H1 (cell line): ENCODE measurements around the gene WSCD1. TPM values are rescaled to one million over a fixed set of nuclear protein-coding genes. Genes with fewer than 3 reads are reported as not detected.

Experiments
- CTCF ChIA-PET: fragments of 300-600 bp; sonication (Branson Sonifier 250); formaldehyde crosslinking; loops from one replicate; lab custom pipeline; 2021; ENCODE audit not compliant: partially characterized antibody; lab: Charles Lee
- POLR2A ChIA-PET: fragments of 300-600 bp; sonication (Branson Sonifier 250); formaldehyde crosslinking; loops from one replicate; lab custom pipeline; 2021; ENCODE audit warnings: inconsistent platforms; ENCODE audit not compliant: partially characterized antibody; lab: Charles Lee
- DNase-seq, 2 experiments: peaks; one replicate each; pipeline versions ENCODE4 v3.0.0 to v3.0.0-alpha.2; 2010 to 2022; ENCODE audit warnings: low spot score in 2 of 2, low read depth in 1 of 2, mixed read lengths in 1 of 2
- FAIRE-seq: peaks from 2 replicates; lab custom pipeline; 2011; peaks lifted over from hg19 to GRCh38; lab: Jason Lieb, UNC
- H2AFZ ChIP-seq: 2 replicates; pipeline ENCODE4 v1.8.1; 2012; ENCODE audit warnings: low read length, inconsistent platforms
- H2AK5ac ChIP-seq: 2 replicates; pipeline ENCODE4 v1.6.1; 2013; ENCODE audit warnings: low read depth, low read length
- H2BK120ac ChIP-seq: replicated peaks from 2 replicates; pipeline ENCODE3; 2013; ENCODE audit warnings: low read depth, low read length, inconsistent platforms
- H2BK12ac ChIP-seq: 2 replicates; pipeline ENCODE4 v1.6.1; 2013; ENCODE audit warnings: low read depth, low read length
- H2BK15ac ChIP-seq: 2 replicates; pipeline ENCODE4 v1.6.1; 2013; ENCODE audit warnings: low read length
- H2BK20ac ChIP-seq: 2 replicates; pipeline ENCODE4 v1.6.1; 2013; ENCODE audit warnings: low read length
- H2BK5ac ChIP-seq: 2 replicates; pipeline ENCODE4 v1.6.1; 2013; ENCODE audit warnings: low read depth, low read length
- H3K14ac ChIP-seq: 2 replicates; pipeline ENCODE4 v1.6.1; 2013; ENCODE audit warnings: inconsistent platforms; ENCODE audit not compliant: insufficient read length
- H3K18ac ChIP-seq: 2 replicates; pipeline ENCODE4 v1.6.1; 2013; ENCODE audit warnings: low read length; ENCODE audit errors: extremely low read depth
- H3K23ac ChIP-seq: 2 replicates; pipeline ENCODE4 v1.6.1; 2013; ENCODE audit warnings: inconsistent platforms; ENCODE audit not compliant: insufficient read length
- H3K23me2 ChIP-seq: 2 replicates; pipeline ENCODE4 v1.6.1; 2013; ENCODE audit warnings: low read depth, low read length
- H3K27ac ChIP-seq: 2 replicates; pipeline ENCODE4 v1.6.1; 2011; ENCODE audit warnings: low read depth, low read length, inconsistent platforms
- H3K27me3 ChIP-seq, 4 experiments: replicated peaks in 1 of 4; 1 replicate in 1 of 4; 2 replicates in 3 of 4; pipeline versions ENCODE4 v1.6.1 to v1.8.1; 2011 to 2013; ENCODE audit warnings: low read length in 3 of 4, mild to moderate bottlenecking in 3 of 4, inconsistent platforms in 2 of 4, mixed read lengths in 2 of 4, moderate library complexity in 1 of 4; ENCODE audit not compliant: control insufficient read depth in 3 of 4, insufficient read depth in 3 of 4; ENCODE audit errors: extremely low read depth in 1 of 4
- H3K36me3 ChIP-seq, 4 experiments: 2 replicates each; pipeline versions ENCODE4 v1.6.1 to v1.8.1; 2011 to 2013; ENCODE audit warnings: mild to moderate bottlenecking in 4 of 4, low read length in 3 of 4, moderate library complexity in 2 of 4, control low read depth in 1 of 4, inconsistent platforms in 1 of 4; ENCODE audit not compliant: insufficient read depth in 4 of 4, control insufficient read depth in 2 of 4
- H3K4ac ChIP-seq: replicated peaks from 2 replicates; pipeline ENCODE3; 2013; ENCODE audit warnings: low read length, low read depth, mixed read lengths, inconsistent platforms; ENCODE audit not compliant: insufficient read length
- H3K4me1 ChIP-seq, 4 experiments: replicated peaks in 1 of 4; 1 replicate in 1 of 4; 2 replicates in 3 of 4; pipeline versions ENCODE4 v1.6.1 to v1.8.1; 2011 to 2013; ENCODE audit warnings: low read length in 3 of 4, inconsistent platforms in 2 of 4, mixed read lengths in 1 of 4; ENCODE audit not compliant: insufficient read depth in 4 of 4, control insufficient read depth in 3 of 4
- H3K4me2 ChIP-seq, 2 experiments: 2 replicates each; pipeline versions ENCODE4 v1.6.1 to v1.8.1; 2011 to 2013; ENCODE audit warnings: low read depth in 2 of 2, low read length in 2 of 2, control low read depth in 1 of 2, inconsistent platforms in 1 of 2, mild to moderate bottlenecking in 1 of 2; ENCODE audit not compliant: insufficient read depth in 1 of 2
- H3K4me3 ChIP-seq, 4 experiments: fragments of 200-600, 300-600 bp in 1 of 4; sonication (generic), shearing (Covaris generic), sonication (Bioruptor Twin) in 1 of 4; 2 replicates each; pipeline versions ENCODE4 v1.5.1 to v1.8.1; 2011 to 2016; ENCODE audit warnings: low read length in 4 of 4, low read depth in 3 of 4, control low read depth in 2 of 4, inconsistent platforms in 2 of 4, mild to moderate bottlenecking in 2 of 4, mixed read lengths in 1 of 4, moderate library complexity in 1 of 4; ENCODE audit not compliant: insufficient read depth in 2 of 4; ENCODE audit errors: extremely low read depth in 1 of 4
- H3K56ac ChIP-seq: replicated peaks from 2 replicates; pipeline ENCODE3; 2013; ENCODE audit warnings: low read depth, mild to moderate bottlenecking, mixed read lengths, low read length, inconsistent platforms; ENCODE audit not compliant: insufficient read length
- H3K79me1 ChIP-seq: 2 replicates; pipeline ENCODE4 v1.6.1; 2013; ENCODE audit warnings: low read depth, low read length, control low read depth
- H3K79me2 ChIP-seq, 2 experiments: 2 replicates each; pipeline versions ENCODE4 v1.6.1 to v1.8.1; 2012 to 2013; ENCODE audit warnings: low read length in 2 of 2, mild to moderate bottlenecking in 2 of 2, inconsistent platforms in 1 of 2; ENCODE audit not compliant: insufficient read depth in 2 of 2, control insufficient read depth in 1 of 2
- H3K9ac ChIP-seq, 4 experiments: replicated peaks in 1 of 4; 1 replicate in 1 of 4; 2 replicates in 3 of 4; pipeline versions ENCODE4 v1.6.1 to v1.8.1; 2011 to 2013; ENCODE audit warnings: low read depth in 3 of 4, low read length in 3 of 4, control low read depth in 2 of 4, mild to moderate bottlenecking in 2 of 4, moderate library complexity in 2 of 4, inconsistent platforms in 1 of 4; ENCODE audit errors: extremely low read depth in 1 of 4
- H3K9me3 ChIP-seq, 2 experiments: 2 replicates each; pipeline versions ENCODE4 v1.6.1 to v1.8.1; 2012 to 2013; ENCODE audit warnings: mild to moderate bottlenecking in 2 of 2, moderate library complexity in 2 of 2, control low read depth in 1 of 2, inconsistent platforms in 1 of 2, low read depth in 1 of 2, low read length in 1 of 2, mixed read lengths in 1 of 2; ENCODE audit not compliant: insufficient read depth in 2 of 2
- H4K20me1 ChIP-seq, 2 experiments: replicated peaks in 1 of 2; 2 replicates each; pipeline versions ENCODE3 to v1.8.1; 2011 to 2013; ENCODE audit warnings: inconsistent platforms in 2 of 2, low read length in 2 of 2, mild to moderate bottlenecking in 1 of 2; ENCODE audit not compliant: insufficient read depth in 2 of 2, control insufficient read depth in 1 of 2
- H4K5ac ChIP-seq: 2 replicates; pipeline ENCODE4 v1.6.1; 2013; ENCODE audit warnings: low read length, low read depth, mixed read lengths, inconsistent platforms; ENCODE audit not compliant: insufficient read length
- H4K8ac ChIP-seq: 2 replicates; pipeline ENCODE4 v1.8.0; 2013; ENCODE audit warnings: mild to moderate bottlenecking, moderate library complexity, low read length, inconsistent platforms; ENCODE audit not compliant: insufficient read depth; ENCODE audit errors: extremely low read depth
- H4K91ac ChIP-seq: replicated peaks from 2 replicates; pipeline ENCODE3; 2013; ENCODE audit warnings: low read length, mixed read lengths, inconsistent platforms; ENCODE audit not compliant: insufficient read length
- ASH2L ChIP-seq: fragments of 200-600, 300-600 bp; sonication (generic); IDR thresholded peaks from one replicate; pipeline ENCODE4 v1.7.1; 2017; ENCODE audit warnings: low read length
- ATF2 ChIP-seq: IDR thresholded peaks from 2 replicates; pipeline ENCODE4 v1.6.1; 2012; ENCODE audit warnings: low read length, inconsistent platforms
- CBX5 ChIP-seq: fragments of 300-800, 300-1000 bp; sonication (generic); IDR thresholded peaks from 2 replicates; pipeline ENCODE4 v1.7.1; 2016; ENCODE audit warnings: antibody characterized with exemption, low read length, low read depth
- CTBP2 ChIP-seq: IDR thresholded peaks from 2 replicates; pipeline ENCODE4 v1.7.0; 2011; ENCODE audit warnings: borderline replicate concordance, mild to moderate bottlenecking, moderate library complexity, mixed read lengths, low read length; ENCODE audit not compliant: insufficient read depth, insufficient read length
- HDAC2 ChIP-seq, 2 experiments: fragments of 300-600 bp in 1 of 2; sonication (generic) in 1 of 2; IDR thresholded peaks; 2 replicates each; pipeline ENCODE4 v1.6.1; 2011 to 2012; ENCODE audit warnings: low read depth in 2 of 2, low read length in 2 of 2, mild to moderate bottlenecking in 2 of 2, moderate library complexity in 2 of 2, borderline replicate concordance in 1 of 2, inconsistent platforms in 1 of 2
- RBBP5 ChIP-seq: IDR thresholded peaks from 2 replicates; pipeline ENCODE4 v1.7.1; 2012; ENCODE audit warnings: low read depth, mild to moderate bottlenecking, inconsistent platforms, low read length, moderate library complexity, borderline replicate concordance
- RNF2 ChIP-seq: fragments of 200-900, 300-1000 bp; sonication (generic); IDR thresholded peaks from 2 replicates; pipeline ENCODE4 v1.7.1; 2016; ENCODE audit warnings: borderline replicate concordance, low read depth, mild to moderate bottlenecking, antibody characterized with exemption, low read length; ENCODE audit not compliant: poor library complexity, severe bottlenecking; ENCODE audit errors: missing control alignments
- SIN3A ChIP-seq, 2 experiments: IDR thresholded peaks in 1 of 2; conservative IDR thresholded peaks in 1 of 2; 2 replicates each; pipeline ENCODE4 v1.6.1; 2011 to 2012; ENCODE audit warnings: low read length in 2 of 2, improper control_type of control experiment in 1 of 2, low read depth in 1 of 2, mild to moderate bottlenecking in 1 of 2
- SP1 ChIP-seq: IDR thresholded peaks from 2 replicates; pipeline ENCODE4 v1.6.1; 2011; ENCODE audit warnings: low read depth, low read length
- TBP ChIP-seq: IDR thresholded peaks from 2 replicates; pipeline ENCODE4 v1.6.1; 2011; ENCODE audit warnings: low read depth, low read length, improper control_type of control experiment
- TCF12 ChIP-seq: IDR thresholded peaks from 2 replicates; pipeline ENCODE4 v1.6.1; 2011; ENCODE audit warnings: low read depth, mild to moderate bottlenecking, low read length
- WGBS, 2 experiments: shearing (Covaris generic) in 1 of 2; methylation state at CpG; one replicate each; pipeline versions ENCODE4 v1.1.6 to v1.1.7; 2013 to 2015; ENCODE audit warnings: low lambda C conversion rate in 2 of 2, mixed read lengths in 2 of 2, inconsistent platforms in 1 of 2, low coverage in 1 of 2, missing lambda C conversion rate in 1 of 2; ENCODE audit not compliant: insufficient replicate concordance in 2 of 2, insufficient coverage in 1 of 2, insufficient read length in 1 of 2; ENCODE audit errors: extremely low coverage in 1 of 2, missing lambda C conversion rate in 1 of 2; 5-methylcytosine and 5-hydroxymethylcytosine counted together
- polyA plus RNA-seq, 7 experiments: library from polyadenylated mRNA; depleted of rRNA in 3 of 7; stranded (reverse) in 5 of 7; unstranded in 2 of 7; fragments of >200 nt in 5 of 7; fragments of 200-250 nt in 2 of 7; gene quantifications; 1 replicate in 5 of 7; 2 replicates in 1 of 7; 4 replicates in 1 of 7; pipeline versions ENCODE4 v1.2.1 to v1.2.3, GENCODE V29; 2011 to 2013; ENCODE audit warnings: missing spikeins in 2 of 7, mixed read lengths in 2 of 7
- total RNA-seq: library from RNA; stranded (reverse); fragmentation: NEBNext Ultra II Directional; extraction: Animal tissue kit (Norgen Biotek cat#: 25700); gene quantifications from 2 replicates; pipeline ENCODE4 v1.2.1, GENCODE V29; 2021

WSCD1 gene
- total and polyA plus RNA-seq, 2 of the 8 experiments (the other 6 are each of a cell fraction or from before 2014, with no cell fraction given): 21.9 to 39.0 TPM

GRCh38 chr17:6165806-6166205 is 95.6 kb downstream of the WSCD1 start:
- H3K27me3 ChIP-seq: no peaks in the 10 kb centered on the region; a peak in 1 of 7 replicates
- H4K5ac ChIP-seq: no peak overlapping the region
- no peak overlapping the region for H3K4me2 ChIP-seq
- no peak overlapping the region for H4K91ac ChIP-seq
- no peak overlapping the region for H2BK120ac ChIP-seq
- H3K4me1 ChIP-seq: peaks cover 9 to 19% (median 15%) of the 10 kb centered on the region in 4 experiments
- no peak overlapping the region for H2BK12ac ChIP-seq
- no peak overlapping the region for H3K23ac ChIP-seq
- DNase-seq (no peak), FAIRE-seq (no peak)
- H3K14ac ChIP-seq: no peak overlapping the region
- no peak overlapping the region for H3K4ac ChIP-seq
- no peaks in the 10 kb centered on the region for H4K20me1 ChIP-seq
- H2BK5ac ChIP-seq: 0 out of 2 replicates have a peak overlapping the region, but pooled peaks have one; percentile 24
- no peak overlapping the region for H3K18ac ChIP-seq
- H3K23me2 ChIP-seq: no peaks in the 10 kb centered on the region
- no peak overlapping the region for H2BK15ac ChIP-seq
- no peaks in the 10 kb centered on the region for H3K79me2 ChIP-seq
- H3K36me3 ChIP-seq: no peaks in the 10 kb centered on the region
- H3K9me3 ChIP-seq: 0 out of 4 replicates have a peak, but pooled peaks cover 0 to 2% of the 10 kb centered on the region in 2 experiments
- no peak overlapping the region for H3K56ac ChIP-seq
- ChIA-PET CTCF (interaction anchor here (1.5 kb wide), 1 partner anchor 247 kb away, joined by 4 read pairs; no protein-coding TSS in a partner anchor), POLR2A (no interaction called here)
- no peak overlapping the region for H2AK5ac ChIP-seq
- no peak overlapping the region for H2AFZ ChIP-seq
- no peak overlapping the region for H3K9ac ChIP-seq
- WGBS, 2 experiments: 92% methylated on average over 6 of the region's 6 CpGs; no CpG with 5 or more reads in 1 of the 2 experiments
- no peaks in the 10 kb centered on the region for H3K79me1 ChIP-seq
- no peak overlapping the region for H4K8ac ChIP-seq
- H2BK20ac ChIP-seq: no peak overlapping the region
- H3K4me3 ChIP-seq: no peak overlapping the region
- no peak overlapping the region for H3K27ac ChIP-seq
- TF ChIP-seq TCF12: no peak
- no peak for TF ChIP-seq CTBP2
- no peak for TF ChIP-seq SIN3A (conservative IDR thresholded peaks at IDR 0.05 in 1 of 2, IDR thresholded peaks at IDR 0.05 in 1 of 2; ENCODE audit: low read depth in 1 of 2, low read length in 2 of 2)
- no peak for TF ChIP-seq CBX5
- TF ChIP-seq HDAC2 (IDR thresholded peaks at IDR 0.05; ENCODE audit: borderline replicate concordance in 1 of 2, low read depth in 2 of 2, low read length in 2 of 2): no peak
- no peak for TF ChIP-seq RBBP5
- no peak for TF ChIP-seq ASH2L
- TF ChIP-seq SP1: no peak
- no peak for TF ChIP-seq ATF2
- no peak for TF ChIP-seq TBP
- TF ChIP-seq RNF2: no peak
